KOPT-K1 (cell line): ENCODE measurements around the gene SEC23IP.

ENCODE experiments used
- H3K27ac ChIP-seq: fragments of 200-600 bp; sonication (generic); 2 replicates; pipeline ENCODE4 v1.5.1; 2016; ENCODE audit warnings: antibody characterized with exemption, mild to moderate bottlenecking, low read depth, low read length; ENCODE audit not compliant: poor library complexity, severe bottlenecking
- H3K36me3 ChIP-seq: fragments of 200-600 bp; sonication (generic); 2 replicates; pipeline ENCODE4 v1.5.1; 2017; ENCODE audit warnings: antibody characterized with exemption, mild to moderate bottlenecking, low read length, moderate library complexity; ENCODE audit not compliant: insufficient read depth
- H3K9me3 ChIP-seq: fragments of 200-600 bp; sonication (generic); 2 replicates; pipeline ENCODE4 v1.5.1; 2017; ENCODE audit warnings: antibody characterized with exemption, low read length, mild to moderate bottlenecking; ENCODE audit not compliant: insufficient read depth, poor library complexity, severe bottlenecking

Gene SEC23IP

GRCh38 chr10:119947300-119947699, 54.8 kb downstream of the SEC23IP start:
- Histone ChIP-seq H3K27ac (no peak overlapping the region), H3K9me3 (no peaks in the 10 kb centered on the region), H3K36me3 (peaks cover 27% of the 10 kb centered on the region)

- no peak overlapping the region for H3K27ac ChIP-seq
- H3K9me3 ChIP-seq = peaks cover 5% of the 10 kb centered on the region
- H3K36me3 ChIP-seq = no peaks in the 10 kb centered on the region
Measured at GRCh38 chr10:119957451-119957850, 64.9 kb downstream of the SEC23IP start.

GRCh38 chr10:119962837-119963236, 70.3 kb downstream of the SEC23IP start:
- Histone ChIP-seq H3K27ac (no peak overlapping the region), H3K9me3 (peaks cover 18% of the 10 kb centered on the region), H3K36me3 (no peaks in the 10 kb centered on the region)

DNA sequence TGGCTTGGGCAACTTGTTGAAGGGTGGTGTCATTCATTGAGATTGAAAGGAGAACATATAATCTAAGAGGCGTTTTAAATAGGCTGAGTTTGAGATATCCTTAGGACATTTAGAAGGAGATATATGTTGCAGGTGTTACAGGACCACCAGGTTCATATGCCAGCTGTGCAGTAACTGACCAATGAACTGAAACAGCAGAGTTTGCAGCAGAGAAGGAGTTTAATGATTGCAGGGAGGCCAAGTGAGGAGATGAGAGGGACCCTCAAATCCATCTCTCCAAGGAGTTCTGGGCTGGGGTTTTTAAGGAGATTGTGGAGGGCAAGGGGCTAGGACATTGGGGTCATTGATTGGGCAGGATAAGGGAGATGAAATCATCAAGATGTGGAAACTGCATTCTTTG, 74.5 kb downstream of the SEC23IP start:
- H3K9me3 ChIP-seq = peaks cover 16% of the 10 kb centered on the region
- no peak overlapping the region for H3K27ac ChIP-seq
- no peaks in the 10 kb centered on the region for H3K36me3 ChIP-seq

DNA sequence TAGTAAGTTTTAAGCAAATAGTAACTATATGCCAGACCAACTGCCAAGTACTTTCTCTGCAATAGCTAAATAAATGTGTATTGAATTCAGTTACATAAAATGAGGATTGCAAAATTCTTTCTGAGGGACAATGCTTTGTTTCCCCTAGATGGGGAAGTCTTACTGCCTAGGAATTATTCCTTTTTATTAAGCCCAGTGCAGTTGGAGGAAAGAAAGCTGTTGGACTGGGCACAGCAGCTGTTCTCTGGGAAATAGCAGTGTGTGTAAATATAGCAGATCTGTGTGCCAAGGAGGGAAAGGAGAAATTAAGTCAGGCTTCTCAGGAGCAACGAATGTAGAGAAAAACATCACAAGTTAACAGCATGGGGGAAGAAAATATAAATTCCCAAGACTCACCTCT, 77.1 kb downstream of the SEC23IP start:
- H3K36me3 ChIP-seq = no peaks in the 10 kb centered on the region
- peaks cover 13% of the 10 kb centered on the region for H3K9me3 ChIP-seq
- H3K27ac ChIP-seq = no peak overlapping the region

DNA sequence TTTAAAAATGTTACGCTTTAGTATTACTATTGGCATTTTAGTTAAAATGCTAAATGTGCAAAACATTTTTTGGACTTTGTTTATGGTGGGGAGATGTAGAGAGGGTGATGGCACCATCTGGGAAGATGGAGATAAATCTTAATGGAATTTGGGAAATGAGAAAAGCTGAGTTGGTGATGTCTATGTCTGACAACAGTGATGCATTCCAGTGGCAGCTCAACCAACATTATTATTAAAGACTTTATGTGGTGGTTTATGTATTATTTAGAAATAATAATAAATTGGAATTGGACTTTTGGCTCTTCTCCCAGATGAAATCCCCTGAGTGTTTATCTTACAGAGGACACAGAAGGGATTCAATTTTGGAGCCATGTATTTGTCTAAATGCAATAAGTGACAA, 77.6 kb downstream of the SEC23IP start:
- Histone ChIP-seq H3K9me3 (peaks cover 13% of the 10 kb centered on the region), H3K27ac (no peak overlapping the region), H3K36me3 (no peaks in the 10 kb centered on the region)

- Histone ChIP-seq H3K27ac (no peak overlapping the region), H3K36me3 (no peaks in the 10 kb centered on the region), H3K9me3 (peaks cover 13% of the 10 kb centered on the region)
Measured at GRCh38 chr10:119970963-119971362, 78.4 kb downstream of the SEC23IP start.

DNA sequence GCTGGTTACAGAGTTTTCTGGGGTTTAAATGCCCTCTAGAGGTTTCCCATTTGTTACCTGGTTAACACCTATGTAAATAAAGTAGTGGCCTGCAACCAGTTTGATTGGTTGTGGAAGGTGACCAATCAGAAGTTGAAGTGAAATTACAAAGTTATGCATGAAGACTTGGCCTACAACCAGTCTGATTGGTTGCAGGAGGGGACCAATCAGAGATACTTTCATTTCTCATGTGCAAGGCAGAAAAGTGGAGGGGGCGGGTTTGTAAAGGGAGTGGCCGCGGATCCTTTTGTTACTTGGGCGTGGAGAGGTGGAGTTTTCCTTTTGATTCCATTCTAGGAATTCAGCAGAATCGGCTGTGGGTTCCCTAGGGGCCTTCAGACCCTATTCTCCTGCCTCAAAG, 80.8 kb downstream of the SEC23IP start:
- no peaks in the 10 kb centered on the region for H3K9me3 ChIP-seq

DNA sequence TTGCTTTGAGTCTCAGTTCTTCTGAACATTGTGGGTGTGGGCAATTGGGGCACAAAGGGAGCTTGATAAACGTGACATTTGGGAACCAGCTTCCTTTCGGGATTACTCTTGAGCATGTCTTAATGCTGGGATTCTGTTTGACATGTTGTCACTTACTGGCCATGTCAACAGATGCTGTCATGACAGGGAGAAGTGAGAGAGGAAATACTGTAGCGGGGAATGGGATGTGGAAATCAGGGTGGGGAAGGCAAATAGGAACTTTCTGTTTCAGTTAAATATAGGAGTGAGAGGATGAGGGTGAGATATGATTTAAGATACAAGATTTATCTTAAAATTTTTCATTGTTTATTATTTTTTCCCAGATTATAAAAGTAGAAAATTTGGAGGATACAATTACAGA, 83.9 kb downstream of the SEC23IP start:
- H3K27ac ChIP-seq = no peak overlapping the region
- H3K9me3 ChIP-seq = no peaks in the 10 kb centered on the region
- H3K36me3 ChIP-seq = no peaks in the 10 kb centered on the region

More for the DNA sequence above, 80.8 kb downstream of the SEC23IP start:
- Histone ChIP-seq H3K36me3 (no peaks in the 10 kb centered on the region), H3K27ac (no peak overlapping the region)

GRCh38 chr10:119980956-119981750, 88.6 kb downstream of the SEC23IP start:
- H3K9me3 ChIP-seq = no peaks in the 10 kb centered on the region
- H3K36me3 ChIP-seq = no peaks in the 10 kb centered on the region
- no peak overlapping the region for H3K27ac ChIP-seq

DNA sequence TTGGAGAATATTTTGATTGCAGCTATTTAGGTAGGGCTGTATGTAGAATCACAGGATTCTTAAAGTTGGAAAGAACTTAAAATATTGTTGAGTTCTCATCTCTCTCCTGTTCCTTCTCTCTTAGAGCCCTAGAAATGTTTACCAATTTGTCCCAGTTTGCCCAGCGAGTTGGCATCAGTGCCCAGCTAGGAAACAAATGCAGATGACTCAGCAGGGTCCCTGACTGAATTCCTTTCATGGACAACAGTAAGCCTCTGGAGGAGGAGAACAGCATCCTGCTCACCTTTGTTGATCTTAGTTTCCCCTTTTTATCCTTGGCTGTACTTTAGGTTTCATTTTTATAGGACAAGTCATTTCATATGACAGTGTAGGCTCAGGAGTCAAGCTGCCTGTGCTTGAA, 89.3 kb downstream of the SEC23IP start:
- no peaks in the 10 kb centered on the region for H3K9me3 ChIP-seq
- no peak overlapping the region for H3K27ac ChIP-seq
- no peaks in the 10 kb centered on the region for H3K36me3 ChIP-seq

- Histone ChIP-seq H3K9me3 (no peaks in the 10 kb centered on the region), H3K27ac (no peak overlapping the region), H3K36me3 (no peaks in the 10 kb centered on the region)
Measured at GRCh38 chr10:119988333-119988732, 95.8 kb downstream of the SEC23IP start.

DNA sequence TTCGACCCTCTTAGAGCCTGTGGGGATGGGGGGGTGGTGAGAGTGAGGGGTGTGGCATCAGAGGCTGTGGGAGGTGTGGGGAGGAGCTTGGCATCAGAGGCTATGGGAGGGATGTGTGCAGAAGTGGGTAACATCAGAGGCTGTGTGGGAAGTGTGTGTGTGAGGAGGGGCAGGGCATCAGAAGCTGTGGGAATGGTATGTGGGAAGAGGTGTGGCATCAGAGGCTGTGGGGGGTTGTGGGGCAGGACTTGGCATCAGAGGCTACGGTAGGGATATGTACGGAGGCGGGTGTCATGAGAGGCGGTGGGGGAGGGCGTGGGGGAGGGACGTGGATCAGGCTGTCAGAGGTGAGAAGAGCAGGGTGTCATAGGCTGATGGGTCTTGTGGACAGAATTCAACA, 97.4 kb downstream of the SEC23IP start:
- no peaks in the 10 kb centered on the region for H3K36me3 ChIP-seq
- H3K9me3 ChIP-seq = no peaks in the 10 kb centered on the region
- H3K27ac ChIP-seq = no peak overlapping the region

- no peak overlapping the region for H3K27ac ChIP-seq
- no peaks in the 10 kb centered on the region for H3K36me3 ChIP-seq
- peaks cover 4% of the 10 kb centered on the region for H3K9me3 ChIP-seq
Measured at GRCh38 chr10:119991066-119991465, 98.5 kb downstream of the SEC23IP start.

- Histone ChIP-seq H3K36me3 (no peaks in the 10 kb centered on the region), H3K27ac (no peak overlapping the region), H3K9me3 (peaks cover 6% of the 10 kb centered on the region)
Measured at GRCh38 chr10:119991816-119992215, 99.3 kb downstream of the SEC23IP start.
